COR-L47 (cell line): ENCODE results near the gene ZNF44.

Source experiments
- DNase-seq: peaks from one replicate; lab custom pipeline; 2025; lab: John Stamatoyannopoulos, UW

The ZNF44 gene

GRCh38 chr19:12261554-12261953, 33.1 kb downstream of the ZNF44 start:
- no peak for DNase-seq

DNA sequence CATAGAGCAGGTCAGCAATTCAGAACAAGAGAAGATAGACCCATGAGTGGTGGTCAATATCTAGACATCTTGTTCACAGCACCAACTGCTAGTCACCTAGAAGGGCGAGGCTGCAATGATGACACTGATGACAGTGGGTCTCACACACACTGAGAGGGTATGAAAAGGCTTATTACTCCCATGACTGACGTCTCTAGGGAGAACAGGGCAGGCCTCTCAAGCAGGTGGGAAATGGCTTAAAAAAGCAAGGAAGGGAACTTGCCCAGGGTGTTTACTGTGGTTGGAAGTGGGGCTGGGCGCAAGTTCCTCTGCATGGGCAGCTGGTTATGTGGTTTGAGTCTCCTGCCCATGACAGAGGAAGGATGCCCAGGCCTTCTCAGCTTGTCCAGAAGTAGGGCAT, 33.8 kb downstream of the ZNF44 start:
- no peak for DNase-seq

DNA sequence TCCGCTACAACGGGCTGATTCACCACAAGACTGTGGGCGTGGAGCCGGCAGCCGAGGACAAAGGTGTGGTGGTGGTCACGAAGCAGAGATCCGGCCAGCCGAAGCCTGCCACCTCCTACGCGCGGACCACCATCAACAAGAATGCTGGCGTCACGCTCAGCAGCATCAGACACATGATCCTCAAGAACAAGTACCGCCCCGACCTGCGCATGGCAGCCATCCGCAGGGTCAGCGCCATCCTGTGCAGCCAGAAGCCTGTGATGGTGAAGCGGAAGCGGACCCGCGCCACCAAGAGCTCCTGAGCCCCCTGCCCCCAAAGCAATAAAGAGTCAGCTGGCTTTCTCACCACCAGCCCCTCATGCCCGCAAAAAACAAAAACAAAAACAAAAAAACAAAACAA, 34.4 kb downstream of the ZNF44 start:
- DNase-seq: no peak

DNA sequence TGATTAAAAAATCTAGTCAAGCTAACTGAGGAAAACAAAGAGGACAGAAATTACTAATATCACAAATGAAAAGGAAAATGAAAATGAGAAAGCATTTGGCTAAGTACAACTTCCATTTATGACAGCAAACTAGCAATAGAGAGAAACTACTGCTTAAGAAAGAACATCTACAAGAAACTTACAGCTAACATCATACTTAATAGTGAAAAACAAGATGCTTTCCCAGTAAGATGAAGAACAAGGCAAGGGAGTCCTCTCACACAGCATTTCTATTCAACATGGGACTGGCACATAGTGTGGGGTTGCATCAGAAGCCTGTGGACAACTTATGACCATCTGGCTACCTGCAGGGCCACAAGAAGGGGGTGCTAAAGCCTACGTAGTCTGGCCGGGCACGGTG, 39.3 kb downstream of the ZNF44 start:
- no peak for DNase-seq

GRCh38 chr19:12247644-12248222, 47.0 kb downstream of the ZNF44 start:
- no peak for DNase-seq

- no peak for DNase-seq
Observed at GRCh38 chr19:12244370-12244769, 50.3 kb downstream of the ZNF44 start.

GRCh38 chr19:12237143-12237839, 57.4 kb downstream of the ZNF44 start:
- DNase-seq: no peak

GRCh38 chr19:12232961-12233360, 61.7 kb downstream of the ZNF44 start:
- DNase-seq: no peak

DNA sequence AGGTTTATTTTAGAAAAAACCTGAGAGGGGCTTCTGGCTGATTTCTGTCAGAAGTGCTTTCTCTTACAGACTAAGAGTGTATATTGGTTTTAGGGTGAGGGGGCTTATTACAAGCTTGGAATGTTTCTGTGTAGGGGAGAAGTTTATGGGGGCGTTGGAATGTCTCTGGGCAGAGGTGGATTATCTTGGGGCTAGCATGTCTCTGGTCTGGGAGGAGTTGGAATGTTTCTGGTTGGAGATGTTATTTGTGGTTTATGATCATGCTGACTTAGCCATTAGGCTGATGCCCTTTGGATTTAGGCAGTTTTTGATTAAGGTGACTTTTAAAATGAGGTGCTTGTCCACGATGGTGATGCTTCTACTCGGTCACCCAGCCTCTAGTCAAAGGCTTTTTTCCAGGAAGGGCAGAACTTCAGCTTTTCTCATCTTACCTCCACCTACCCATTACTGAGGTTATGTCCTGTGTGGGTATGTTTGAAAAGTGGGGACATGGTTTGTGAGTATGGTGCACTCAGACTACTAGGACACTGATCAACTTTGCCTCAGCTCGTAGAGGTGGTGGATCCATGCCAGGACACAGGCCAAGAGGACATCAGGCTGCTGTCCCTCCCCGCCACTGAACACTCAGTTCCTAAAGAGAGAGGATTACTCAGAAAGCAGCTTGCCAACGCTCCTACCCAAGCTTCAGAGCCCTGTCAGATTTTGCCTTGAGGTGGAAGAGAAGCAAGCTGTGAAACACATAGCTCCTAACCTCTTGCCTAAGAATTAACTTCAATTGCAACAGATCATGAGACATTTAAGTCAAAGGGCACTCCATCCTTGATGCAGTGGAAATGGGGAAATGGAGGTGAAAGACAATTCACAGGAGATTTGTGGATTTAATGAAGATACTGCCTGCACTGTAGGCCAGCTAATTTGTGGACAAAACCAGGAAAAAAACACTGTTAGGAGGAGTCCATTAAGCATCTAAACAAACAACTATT, 63.6 kb downstream of the ZNF44 start:
- DNase-seq: no peak

- DNase-seq: no peak
Observed at GRCh38 chr19:12229990-12230389, 64.7 kb downstream of the ZNF44 start.

DNA sequence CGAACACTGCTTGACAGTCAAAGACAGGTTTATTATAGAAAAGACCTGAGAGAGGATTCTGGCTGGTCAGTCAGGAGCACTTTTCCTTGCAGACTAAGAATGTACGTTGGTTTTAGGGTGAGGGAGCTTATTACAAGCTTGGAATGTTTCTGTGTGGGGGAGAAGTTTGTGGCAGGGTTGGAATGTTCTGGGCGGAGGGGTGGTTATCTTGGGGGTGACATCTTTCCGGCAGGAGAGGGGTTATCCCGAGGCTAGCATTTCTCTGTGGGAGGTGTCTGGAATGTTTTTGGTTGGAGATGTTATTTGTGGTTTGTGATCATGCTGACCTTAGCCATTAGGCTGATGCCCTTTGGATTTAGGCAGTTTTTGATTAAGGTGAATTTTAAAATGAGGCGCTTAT, 70.0 kb downstream of the ZNF44 start:
- no peak for DNase-seq

DNA sequence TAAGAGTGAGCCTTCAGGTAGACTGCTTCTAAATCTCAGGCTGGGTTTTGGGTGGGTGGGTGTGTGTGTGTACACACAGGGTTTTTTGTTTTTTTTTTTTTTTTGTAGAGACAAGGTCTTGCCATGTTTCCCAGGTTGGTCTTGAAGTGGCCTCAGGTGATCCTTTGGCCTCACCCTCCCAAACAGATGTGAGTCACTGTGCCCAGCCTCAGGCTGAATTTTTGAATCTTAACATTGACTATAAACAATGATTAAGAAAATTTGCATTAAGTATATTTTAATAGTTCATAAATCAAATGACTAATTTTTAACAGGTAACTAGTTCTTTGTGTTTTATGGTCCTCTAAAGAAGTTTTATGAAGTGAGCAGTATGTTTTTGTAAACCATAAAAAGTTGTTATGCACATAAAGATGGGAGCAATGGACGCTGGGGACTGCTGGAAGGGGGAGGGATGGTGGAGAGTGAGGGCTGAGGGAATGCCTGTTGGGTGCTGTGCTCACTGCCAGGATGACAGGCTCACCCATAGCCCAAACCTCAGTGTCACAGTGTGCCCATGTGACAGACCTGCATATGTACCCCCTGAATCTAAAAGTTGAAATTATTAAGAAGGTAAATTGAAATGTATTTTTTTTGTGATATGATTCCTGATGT, 71.6 kb downstream of the ZNF44 start:
- DNase-seq: no peak
